Left ventricle myocardium inferior (tissue), 1 donor: ENCODE data around the gene THSD7A. TPM values are rescaled to one million over a fixed set of nuclear protein-coding genes. Genes with fewer than 3 reads are reported as not detected.

Experiments used
- DNase-seq: peaks from one replicate; pipeline ENCODE4 v3.0.0-alpha.2; 2020
- H3K27ac ChIP-seq: fragments of 200-600 bp; replicated peaks from 2 replicates; pipeline ENCODE4 v1.8.0; 2021
- H3K27me3 ChIP-seq: fragments of 200-600 bp; 2 replicates; pipeline ENCODE4 v1.8.0; 2021; ENCODE audit warnings: low read depth
- H3K36me3 ChIP-seq: fragments of 200-600 bp; 2 replicates; pipeline ENCODE4 v1.8.0; 2021
- H3K4me1 ChIP-seq: fragments of 200-600 bp; 2 replicates; pipeline ENCODE4 v1.8.0; 2021
- H3K4me3 ChIP-seq: fragments of 200-600 bp; 2 replicates; pipeline ENCODE4 v1.8.0; 2021; ENCODE audit warnings: mild to moderate bottlenecking, moderate library complexity
- H3K9me3 ChIP-seq: fragments of 200-600 bp; replicated peaks from 2 replicates; pipeline ENCODE4 v1.8.0; 2021
- CTCF ChIP-seq: fragments of 200-600 bp; IDR thresholded peaks from 2 replicates; pipeline ENCODE4 v1.8.0; 2021; ENCODE audit warnings: antibody characterized with exemption, mild to moderate bottlenecking, borderline replicate concordance
- intact Hi-C: fragments of 100-400 bp; cut with micrococcal nuclease; formaldehyde crosslinking; loops from one replicate; pipeline ENCODE4 v1.11.0; 2022
- total RNA-seq: library from RNA; stranded (reverse); fragmentation: NEBNext Ultra II Directional; extraction: Animal tissue kit (Norgen Biotek cat#: 25700); gene quantifications from one replicate; pipeline ENCODE4 v1.2.1, GENCODE V29; 2021
- donor health status: DM: no; HTN: yes; CAD: no; lungs with severe emphysema.

THSD7A gene
- total RNA-seq, 1 donor from 2014 or later = 1.6 TPM

GRCh38 chr7:11567571-11567970 is 264.4 kb downstream of the THSD7A start:
- intact Hi-C loops = no loop called here
- H3K27ac ChIP-seq = no peak overlapping the region

GRCh38 chr7:11557627-11558026 is 274.4 kb downstream of the THSD7A start:
- no peak for DNase-seq
- Histone ChIP-seq H3K36me3 (no peaks in the 10 kb centered on the region), H3K4me1 (no peaks in the 10 kb centered on the region), H3K4me3 (no peak overlapping the region), H3K9me3 (peaks cover 15% of the 10 kb centered on the region), H3K27me3 (no peaks in the 10 kb centered on the region), H3K27ac (no peak overlapping the region)
- no peak for TF ChIP-seq CTCF
- intact Hi-C loops = no loop called here

More at GRCh38 chr7:11567571-11567970, 264.4 kb downstream of the THSD7A start:
- Histone ChIP-seq H3K9me3 (no peaks in the 10 kb centered on the region), H3K4me3 (no peak overlapping the region), H3K27me3 (no peaks in the 10 kb centered on the region), H3K4me1 (no peaks in the 10 kb centered on the region), H3K36me3 (no peaks in the 10 kb centered on the region)
- no peak for TF ChIP-seq CTCF
- no peak for DNase-seq

GRCh38 chr7:11552676-11553296 is 279.2 kb downstream of the THSD7A start:
- DNase-seq = no peak
- no peaks in the 10 kb centered on the region for H3K36me3 ChIP-seq
- peaks cover 16% of the 10 kb centered on the region for H3K9me3 ChIP-seq
- H3K27me3 ChIP-seq = no peaks in the 10 kb centered on the region
- intact Hi-C loops = no loop called here
- no peak overlapping the region for H3K4me3 ChIP-seq
- H3K4me1 ChIP-seq = no peaks in the 10 kb centered on the region
- no peak for TF ChIP-seq CTCF
- no peak overlapping the region for H3K27ac ChIP-seq

GRCh38 chr7:11551470-11551869 is 280.5 kb downstream of the THSD7A start:
- H3K4me1 ChIP-seq = no peaks in the 10 kb centered on the region
- no peak for DNase-seq
- H3K27ac ChIP-seq = no peak overlapping the region
- H3K4me3 ChIP-seq = no peak overlapping the region
- intact Hi-C loops = no loop called here
- no peaks in the 10 kb centered on the region for H3K27me3 ChIP-seq
- H3K36me3 ChIP-seq = no peaks in the 10 kb centered on the region
- peaks cover 26% of the 10 kb centered on the region for H3K9me3 ChIP-seq
- no peak for TF ChIP-seq CTCF

- Histone ChIP-seq H3K27me3 (no peaks in the 10 kb centered on the region), H3K36me3 (no peaks in the 10 kb centered on the region), H3K27ac (no peak overlapping the region), H3K4me1 (no peaks in the 10 kb centered on the region), H3K4me3 (no peak overlapping the region), H3K9me3 (peaks cover 34% of the 10 kb centered on the region)
- DNase-seq = no peak
- intact Hi-C loops = no loop called here
- no peak for TF ChIP-seq CTCF
Observed at GRCh38 chr7:11548532-11548931, 283.5 kb downstream of the THSD7A start.
